ENCODE measurements around the gene FOXI3.

Gene FOXI3

DNA sequence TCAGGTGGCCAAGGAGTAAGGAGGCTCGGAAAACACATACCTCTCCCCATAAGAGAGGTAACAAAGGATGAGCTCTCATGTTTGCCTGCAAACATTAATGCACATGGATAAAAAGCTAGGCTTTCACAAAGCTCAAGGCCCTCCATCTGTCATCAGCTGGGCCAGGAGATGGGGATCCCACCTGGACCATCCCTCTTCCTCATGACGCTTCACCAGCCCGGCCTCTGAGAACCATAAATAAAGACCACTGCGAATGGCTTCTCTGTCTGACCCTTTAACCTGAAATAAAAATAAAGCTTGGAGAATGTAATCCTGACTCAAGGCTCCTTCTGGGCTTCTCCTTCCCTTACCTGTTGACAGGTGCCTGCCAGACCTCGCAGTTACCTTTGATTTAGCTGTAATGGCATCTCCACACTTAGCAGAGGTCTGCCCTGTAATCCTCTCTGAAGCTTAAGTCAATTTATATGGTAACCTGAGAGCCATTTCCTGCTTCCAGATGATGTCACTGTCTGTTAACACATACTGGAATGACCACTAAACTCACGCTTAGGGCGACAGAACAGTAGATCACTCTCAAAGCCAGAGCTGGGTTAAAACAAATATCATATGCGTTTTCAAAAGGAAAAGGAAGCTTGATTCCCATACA is 29.3 kb upstream of the FOXI3 start:
- no peak overlapping the region for H3K4me3 ChIP-seq (replicated peaks; ENCODE audit: low read depth, low read length)
- peak; percentile 17 for DNase-seq (ENCODE audit: extremely low read depth, low read depth)
- TF ChIP-seq, protein P1, sequence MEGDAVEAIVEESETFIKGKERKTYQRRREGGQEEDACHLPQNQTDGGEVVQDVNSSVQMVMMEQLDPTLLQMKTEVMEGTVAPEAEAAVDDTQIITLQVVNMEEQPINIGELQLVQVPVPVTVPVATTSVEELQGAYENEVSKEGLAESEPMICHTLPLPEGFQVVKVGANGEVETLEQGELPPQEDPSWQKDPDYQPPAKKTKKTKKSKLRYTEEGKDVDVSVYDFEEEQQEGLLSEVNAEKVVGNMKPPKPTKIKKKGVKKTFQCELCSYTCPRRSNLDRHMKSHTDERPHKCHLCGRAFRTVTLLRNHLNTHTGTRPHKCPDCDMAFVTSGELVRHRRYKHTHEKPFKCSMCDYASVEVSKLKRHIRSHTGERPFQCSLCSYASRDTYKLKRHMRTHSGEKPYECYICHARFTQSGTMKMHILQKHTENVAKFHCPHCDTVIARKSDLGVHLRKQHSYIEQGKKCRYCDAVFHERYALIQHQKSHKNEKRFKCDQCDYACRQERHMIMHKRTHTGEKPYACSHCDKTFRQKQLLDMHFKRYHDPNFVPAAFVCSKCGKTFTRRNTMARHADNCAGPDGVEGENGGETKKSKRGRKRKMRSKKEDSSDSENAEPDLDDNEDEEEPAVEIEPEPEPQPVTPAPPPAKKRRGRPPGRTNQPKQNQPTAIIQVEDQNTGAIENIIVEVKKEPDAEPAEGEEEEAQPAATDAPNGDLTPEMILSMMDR (IDR thresholded peaks at IDR 0.05; ENCODE audit: low read depth, low read length, missing control alignments) = no peak

DNA sequence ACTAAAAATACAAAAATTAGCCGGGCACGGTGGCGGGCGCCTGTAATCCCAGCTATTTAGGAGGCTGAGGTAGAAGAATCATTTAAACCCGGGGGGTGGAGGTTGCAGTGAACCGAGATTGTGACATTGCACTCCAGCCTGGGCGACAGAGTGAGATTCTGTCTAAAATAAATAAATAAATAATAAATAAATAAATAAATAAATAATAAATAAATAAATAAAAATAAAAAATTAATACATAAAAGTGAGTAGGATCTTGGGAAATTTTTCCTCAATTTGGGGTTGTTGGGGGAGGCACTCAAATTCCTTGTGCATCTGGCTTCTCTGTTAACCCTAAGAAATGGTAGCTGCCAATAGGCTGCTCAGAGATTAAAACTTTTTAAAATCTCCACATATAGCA is 20.3 kb upstream of the FOXI3 start:
- no peak for DNase-seq (ENCODE audit: extremely low read depth, low read depth)
- H3K4me3 ChIP-seq (replicated peaks; ENCODE audit: low read depth, low read length) = no peak overlapping the region
- TF ChIP-seq, protein P1 (IDR thresholded peaks at IDR 0.05; ENCODE audit: low read depth, low read length, missing control alignments) = no peak

DNA sequence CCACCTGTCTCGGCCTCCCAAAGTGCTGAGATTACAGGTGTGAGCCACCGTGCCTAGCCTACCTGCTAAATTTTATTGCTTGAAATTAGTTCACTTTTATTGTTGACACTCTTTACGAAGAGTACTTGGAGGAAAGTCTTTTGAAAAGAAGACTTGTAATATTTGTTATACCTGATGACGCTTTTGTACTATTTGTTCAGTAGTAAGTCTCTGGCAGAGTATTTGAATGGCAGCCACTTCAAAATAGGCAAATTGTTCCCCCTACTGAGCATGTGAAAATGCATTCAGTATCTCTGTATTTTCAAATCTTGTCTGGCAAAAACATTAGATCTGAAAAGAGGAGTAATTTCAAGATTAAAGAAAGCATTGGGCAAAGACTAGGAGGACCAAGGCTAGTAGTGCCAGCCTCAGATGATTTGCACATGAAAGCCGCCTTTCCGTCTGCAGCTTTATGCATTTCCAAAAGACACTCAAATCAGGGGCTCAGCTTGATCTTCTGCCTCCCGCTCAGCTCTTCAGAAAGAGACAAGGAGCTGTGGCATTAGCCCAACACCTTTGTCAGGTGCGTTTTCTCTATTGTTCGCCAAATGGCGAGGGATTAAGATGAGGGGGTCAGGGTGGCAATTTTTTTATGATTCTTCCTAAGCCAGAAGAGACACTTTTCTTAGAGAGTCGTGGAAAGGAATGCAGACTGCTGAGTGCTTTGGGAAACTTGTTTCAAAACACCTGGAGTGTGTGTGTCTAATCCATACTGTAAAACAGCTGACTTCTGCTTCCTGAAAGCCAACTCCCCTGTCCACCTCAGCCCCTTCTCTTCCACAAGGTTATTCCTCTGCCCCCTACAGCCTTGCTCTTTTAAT is 18.8 kb upstream of the FOXI3 start:
- TF ChIP-seq, protein P1 (IDR thresholded peaks at IDR 0.05; ENCODE audit: low read depth, low read length, missing control alignments) = no peak

DNA sequence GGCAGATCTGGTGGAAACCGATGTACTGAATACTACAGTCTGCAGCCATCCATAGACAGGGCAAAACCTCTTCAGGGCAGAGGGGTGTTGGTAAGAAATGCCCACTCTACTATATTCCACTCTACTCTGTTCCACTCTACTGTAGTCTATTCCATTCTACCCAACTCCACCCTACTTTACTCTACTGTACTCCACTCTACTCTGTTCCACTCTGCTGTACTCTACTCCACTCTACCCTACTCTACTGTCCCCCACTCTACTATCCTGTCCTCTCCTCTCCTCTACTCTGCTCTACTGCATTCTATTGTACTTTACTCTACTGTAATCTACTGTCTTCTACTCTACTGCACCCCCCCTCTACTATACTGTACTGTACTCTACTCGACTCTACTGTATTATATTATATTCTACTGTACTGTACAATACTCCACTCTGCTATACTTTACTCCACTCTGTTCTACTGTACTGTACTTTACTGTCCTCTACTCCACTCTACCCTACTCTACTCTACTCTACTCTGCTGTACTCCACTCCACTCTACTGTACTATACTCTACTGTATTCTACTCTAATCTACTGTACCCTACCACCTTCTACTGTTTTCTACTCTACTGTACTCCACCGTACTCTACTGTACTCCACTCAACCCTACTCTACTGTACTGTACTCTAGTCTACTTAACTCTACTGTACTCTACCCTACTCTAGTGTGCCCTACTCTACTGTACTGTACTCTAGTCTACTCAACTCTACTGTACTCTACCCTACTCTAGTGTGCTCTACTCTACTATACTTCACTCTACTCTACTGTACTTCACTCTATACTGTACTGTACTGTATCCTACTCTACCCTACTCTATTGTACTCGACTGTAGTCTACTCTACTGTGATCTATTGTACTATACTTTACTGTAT is 17.0 kb upstream of the FOXI3 start:
- TF ChIP-seq, protein P1 (IDR thresholded peaks at IDR 0.05; ENCODE audit: low read depth, low read length, missing control alignments) = no peak
- H3K4me3 ChIP-seq (replicated peaks; ENCODE audit: low read depth, low read length) = no peak overlapping the region
- no peak for DNase-seq (ENCODE audit: extremely low read depth, low read depth)

More for the DNA sequence above, 18.8 kb upstream of the FOXI3 start:
- no peak for DNase-seq (ENCODE audit: extremely low read depth, low read depth)
- H3K4me3 ChIP-seq (replicated peaks; ENCODE audit: low read depth, low read length) = no peak overlapping the region

DNA sequence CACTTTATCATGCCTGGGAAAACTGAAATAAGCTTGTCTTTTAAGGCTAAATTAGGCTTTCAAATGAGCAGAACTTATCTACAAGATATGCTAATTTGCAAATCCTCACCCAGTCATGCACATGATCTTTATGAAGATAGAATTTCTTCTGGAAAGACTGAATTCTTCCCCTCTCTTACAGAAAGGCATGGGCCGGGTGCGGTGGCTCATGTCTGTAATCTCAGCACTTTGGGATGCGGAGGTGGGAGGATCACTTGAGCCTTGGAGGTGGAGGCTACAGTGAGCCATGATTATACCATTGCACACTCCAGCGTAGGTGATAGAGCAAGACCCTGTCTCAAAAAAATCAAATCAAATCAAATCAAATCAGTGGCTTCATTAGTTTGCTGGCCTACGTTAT is 11.7 kb upstream of the FOXI3 start:
- DNase-seq (ENCODE audit: extremely low read depth, low read depth) = no peak
- TF ChIP-seq, protein P1 (IDR thresholded peaks at IDR 0.05; ENCODE audit: low read depth, low read length, missing control alignments) = no peak
- H3K4me3 ChIP-seq (replicated peaks; ENCODE audit: low read depth, low read length) = no peak overlapping the region

DNA sequence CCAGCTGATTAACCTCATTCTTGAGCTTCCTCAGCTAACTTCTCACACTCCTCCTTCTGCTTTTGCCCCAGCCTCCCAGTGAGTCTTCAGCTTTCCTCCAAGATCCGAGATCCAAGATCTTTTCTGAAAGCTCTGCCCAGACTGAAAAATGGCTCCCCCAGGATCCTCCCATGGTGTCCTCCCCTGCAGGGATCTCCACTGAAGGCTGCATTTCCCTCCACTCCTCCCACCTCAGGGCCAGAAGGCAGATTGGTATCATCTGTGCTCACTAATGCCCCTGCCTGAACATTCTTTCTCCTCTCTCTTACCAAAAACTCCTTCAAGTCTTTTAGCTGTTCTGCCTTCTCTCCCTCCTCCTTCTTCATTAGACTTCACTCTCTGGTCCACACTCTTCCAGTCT is 6.1 kb upstream of the FOXI3 start:
- TF ChIP-seq, protein P1 (IDR thresholded peaks at IDR 0.05; ENCODE audit: low read depth, low read length, missing control alignments) = no peak
- DNase-seq (ENCODE audit: extremely low read depth, low read depth) = no peak
- H3K4me3 ChIP-seq (replicated peaks; ENCODE audit: low read depth, low read length) = no peak overlapping the region

Measured in HFF-Myc (cell line).